Mucosa of descending colon (tissue), 3 donors: Measurements from ENCODE around the gene CEACAM7. TPM values are rescaled to one million over a fixed set of nuclear protein-coding genes. Genes with fewer than 3 reads are reported as not detected.
A peak's percentile ranks its signal among the peaks of the same experiment; 100 is the strongest.

Experiments used
- ATAC-seq: fragments of 200-7000 bp; cut with Tn5 transposase; one replicate; pipeline ENCODE4 v1.9.1; 2020; ENCODE audit warnings: mild to moderate bottlenecking, moderate library complexity
- DNase-seq, 3 donors: peaks; one replicate each; pipeline ENCODE4 v3.0.0-alpha.2; 2020
- H3K36me3 ChIP-seq: fragments of 200-600 bp; one replicate; pipeline ENCODE4 v1.8.0; 2021; ENCODE audit warnings: low read depth, mild to moderate bottlenecking
- H3K4me1 ChIP-seq: fragments of 200-600 bp; one replicate; pipeline ENCODE4 v1.8.0; 2021; ENCODE audit warnings: low read depth, mild to moderate bottlenecking
- H3K4me3 ChIP-seq: fragments of 200-600 bp; one replicate; pipeline ENCODE4 v1.8.0; 2021; ENCODE audit warnings: mild to moderate bottlenecking
- H3K9me3 ChIP-seq: fragments of 200-600 bp; one replicate; pipeline ENCODE4 v1.8.0; 2021; ENCODE audit warnings: mild to moderate bottlenecking
- intact Hi-C, 2 donors: fragments of 100-400 bp; cut with DNase I in 1 of 2; cut with micrococcal nuclease in 1 of 2; formaldehyde crosslinking; loops; one replicate each; pipeline versions ENCODE4 v1.11.0 to v1.11.1; 2022; cut with DNase I, micrococcal nuclease
- total RNA-seq, 3 donors: library from RNA; stranded (reverse); fragmentation: NEBNext Ultra II Directional in 2 of 3; extraction: Animal tissue kit (Norgen Biotek cat#: 25700) in 2 of 3; gene quantifications; one replicate each; pipeline versions ENCODE4 v1.2.1 to v1.2.4, GENCODE V29; 2021 to 2023
- TF ChIP-seq, protein P1 (sequence below): fragments of 200-600 bp; IDR thresholded peaks from one replicate; pipeline ENCODE4 v1.8.0; 2022; ENCODE audit warnings: antibody characterized with exemption, mild to moderate bottlenecking
- donor health status: DM: no; HTN: no; CAD: no; lungs with moderate emphysema.
- donor health status: DM: no; HTN: no; CAD: no.
- donor health status: DM: no; HTN: yes; CAD: no.

CEACAM7 gene
- total RNA-seq, 3 donors from 2014 or later = 753 to 3,639 (median 2,117) TPM

DNA sequence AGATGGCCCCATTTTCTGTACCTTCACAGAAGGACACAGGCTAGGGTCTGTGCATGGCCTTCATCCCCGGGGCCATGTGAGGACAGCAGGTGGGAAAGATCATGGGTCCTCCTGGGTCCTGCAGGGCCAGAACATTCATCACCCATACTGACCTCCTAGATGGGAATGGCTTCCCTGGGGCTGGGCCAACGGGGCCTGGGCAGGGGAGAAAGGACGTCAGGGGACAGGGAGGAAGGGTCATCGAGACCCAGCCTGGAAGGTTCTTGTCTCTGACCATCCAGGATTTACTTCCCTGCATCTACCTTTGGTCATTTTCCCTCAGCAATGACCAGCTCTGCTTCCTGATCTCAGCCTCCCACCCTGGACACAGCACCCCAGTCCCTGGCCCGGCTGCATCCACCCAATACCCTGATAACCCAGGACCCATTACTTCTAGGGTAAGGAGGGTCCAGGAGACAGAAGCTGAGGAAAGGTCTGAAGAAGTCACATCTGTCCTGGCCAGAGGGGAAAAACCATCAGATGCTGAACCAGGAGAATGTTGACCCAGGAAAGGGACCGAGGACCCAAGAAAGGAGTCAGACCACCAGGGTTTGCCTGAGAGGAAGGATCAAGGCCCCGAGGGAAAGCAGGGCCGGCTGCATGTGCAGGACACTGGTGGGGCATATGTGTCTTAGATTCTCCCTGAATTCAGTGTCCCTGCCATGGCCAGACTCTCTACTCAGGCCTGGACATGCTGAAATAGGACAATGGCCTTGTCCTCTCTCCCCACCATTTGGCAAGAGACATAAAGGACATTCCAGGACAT is 7.0 kb upstream of the CEACAM7 start:
- TF ChIP-seq, protein P1, sequence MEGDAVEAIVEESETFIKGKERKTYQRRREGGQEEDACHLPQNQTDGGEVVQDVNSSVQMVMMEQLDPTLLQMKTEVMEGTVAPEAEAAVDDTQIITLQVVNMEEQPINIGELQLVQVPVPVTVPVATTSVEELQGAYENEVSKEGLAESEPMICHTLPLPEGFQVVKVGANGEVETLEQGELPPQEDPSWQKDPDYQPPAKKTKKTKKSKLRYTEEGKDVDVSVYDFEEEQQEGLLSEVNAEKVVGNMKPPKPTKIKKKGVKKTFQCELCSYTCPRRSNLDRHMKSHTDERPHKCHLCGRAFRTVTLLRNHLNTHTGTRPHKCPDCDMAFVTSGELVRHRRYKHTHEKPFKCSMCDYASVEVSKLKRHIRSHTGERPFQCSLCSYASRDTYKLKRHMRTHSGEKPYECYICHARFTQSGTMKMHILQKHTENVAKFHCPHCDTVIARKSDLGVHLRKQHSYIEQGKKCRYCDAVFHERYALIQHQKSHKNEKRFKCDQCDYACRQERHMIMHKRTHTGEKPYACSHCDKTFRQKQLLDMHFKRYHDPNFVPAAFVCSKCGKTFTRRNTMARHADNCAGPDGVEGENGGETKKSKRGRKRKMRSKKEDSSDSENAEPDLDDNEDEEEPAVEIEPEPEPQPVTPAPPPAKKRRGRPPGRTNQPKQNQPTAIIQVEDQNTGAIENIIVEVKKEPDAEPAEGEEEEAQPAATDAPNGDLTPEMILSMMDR = no peak
- ATAC-seq = no peak
- peaks cover 15% of the 10 kb centered on the region for H3K4me1 ChIP-seq
- H3K9me3 ChIP-seq = no peaks in the 10 kb centered on the region
- no peak overlapping the region for H3K4me3 ChIP-seq
- intact Hi-C loops = loop anchor here in 1 of 2 donors (5.0 kb wide), 1 partner anchor 53 kb away; no protein-coding TSS in a partner anchor
- H3K36me3 ChIP-seq = no peaks in the 10 kb centered on the region
- DNase-seq = peak in 1 of 3 donors; percentile 9

DNA sequence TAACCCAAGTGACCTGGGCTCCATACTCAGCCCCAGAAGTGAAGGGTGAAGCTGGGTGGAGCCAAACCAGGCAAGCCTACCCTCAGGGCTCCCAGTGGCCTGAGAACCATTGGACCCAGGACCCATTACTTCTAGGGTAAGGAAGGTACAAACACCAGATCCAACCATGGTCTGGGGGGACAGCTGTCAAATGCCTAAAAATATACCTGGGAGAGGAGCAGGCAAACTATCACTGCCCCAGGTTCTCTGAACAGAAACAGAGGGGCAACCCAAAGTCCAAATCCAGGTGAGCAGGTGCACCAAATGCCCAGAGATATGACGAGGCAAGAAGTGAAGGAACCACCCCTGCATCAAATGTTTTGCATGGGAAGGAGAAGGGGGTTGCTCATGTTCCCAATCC is 6.1 kb upstream of the CEACAM7 start:
- no peaks in the 10 kb centered on the region for H3K36me3 ChIP-seq
- DNase-seq = no peak
- intact Hi-C loops = loop anchor here in 1 of 2 donors (5.0 kb wide), 1 partner anchor 52 kb away; no protein-coding TSS in a partner anchor

GRCh38 chr19:41691268-41691970 is 3.3 kb upstream of the CEACAM7 start:
- no peaks in the 10 kb centered on the region for H3K9me3 ChIP-seq
- H3K4me1 ChIP-seq = no peaks in the 10 kb centered on the region
- H3K36me3 ChIP-seq = no peaks in the 10 kb centered on the region
- intact Hi-C loops = loop anchor here in 1 of 2 donors (5.0 kb wide), 1 partner anchor 49 kb away; no protein-coding TSS in a partner anchor
- no peak overlapping the region for H3K4me3 ChIP-seq
- peak; percentile 68 for ATAC-seq
- peak in 2 of 3 donors; percentile 19 to 70 for DNase-seq
- TF ChIP-seq, protein P1 = peak; percentile 43

More for the DNA sequence above, 6.1 kb upstream of the CEACAM7 start:
- ATAC-seq = no peak
- no peaks in the 10 kb centered on the region for H3K9me3 ChIP-seq
- TF ChIP-seq, protein P1 = no peak
- H3K4me1 ChIP-seq = peaks cover 10% of the 10 kb centered on the region
- H3K4me3 ChIP-seq = no peak overlapping the region

GRCh38 chr19:41690801-41691065 is 2.7 kb upstream of the CEACAM7 start:
- no peaks in the 10 kb centered on the region for H3K36me3 ChIP-seq
- DNase-seq (no peak), ATAC-seq (no peak)
- intact Hi-C loops = loop anchor here in 1 of 2 donors (5.0 kb wide), 1 partner anchor 48 kb away; no protein-coding TSS in a partner anchor
- H3K9me3 ChIP-seq = no peaks in the 10 kb centered on the region
- TF ChIP-seq, protein P1 = no peak
- no peak overlapping the region for H3K4me3 ChIP-seq
- no peaks in the 10 kb centered on the region for H3K4me1 ChIP-seq

DNA sequence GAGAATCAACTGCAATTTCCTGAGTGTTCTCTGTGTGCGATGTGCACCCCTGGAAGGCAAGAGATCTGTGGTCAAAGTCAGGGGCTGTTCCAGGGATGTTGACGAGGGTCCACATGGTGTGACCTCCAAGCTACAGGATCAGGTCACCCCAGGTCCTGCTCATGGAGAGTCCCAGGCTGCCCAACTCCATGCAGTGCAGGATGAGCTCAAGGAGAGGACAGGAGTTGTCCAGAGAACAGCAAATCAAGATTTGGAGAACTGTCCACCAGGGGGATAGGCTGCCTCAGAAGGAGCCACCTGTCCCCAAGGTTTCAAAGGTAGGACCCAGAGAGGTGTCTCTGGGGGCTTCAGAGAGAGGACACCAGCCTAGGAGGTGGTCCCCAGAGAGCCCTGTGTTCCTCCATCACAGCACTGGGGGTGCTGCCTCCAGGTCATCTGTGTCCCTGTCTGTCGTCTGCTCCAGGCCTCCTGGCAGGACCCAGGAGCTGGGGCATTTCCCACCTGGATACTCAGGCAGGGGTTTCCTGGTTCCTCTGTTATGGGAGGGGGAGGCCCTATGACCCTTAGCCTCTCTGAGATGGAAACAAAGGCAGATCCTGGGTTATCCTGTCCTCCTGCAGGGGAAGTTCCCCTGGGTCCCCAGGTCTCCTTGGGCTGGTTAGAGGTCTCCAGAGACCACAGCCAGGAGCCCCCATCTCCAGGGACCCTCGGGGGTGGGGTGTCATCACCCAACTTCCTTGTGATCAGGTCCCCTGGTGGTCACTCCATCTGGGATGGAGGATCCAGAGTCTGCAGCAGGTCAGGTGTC is 2.1 kb upstream of the CEACAM7 start:
- no peak for DNase-seq
- H3K4me1 ChIP-seq = no peaks in the 10 kb centered on the region
- TF ChIP-seq, protein P1 = no peak
- ATAC-seq = no peak
- no peak overlapping the region for H3K4me3 ChIP-seq
- no peaks in the 10 kb centered on the region for H3K9me3 ChIP-seq
- intact Hi-C loops = loop anchor here in 1 of 2 donors (5.0 kb wide), 1 partner anchor 48 kb away; no protein-coding TSS in a partner anchor
- H3K36me3 ChIP-seq = no peaks in the 10 kb centered on the region
